K562 (cell line): ENCODE data around the gene ELF1. TPM values are rescaled to one million over a fixed set of nuclear protein-coding genes. Genes with fewer than 3 reads are reported as not detected.

Source experiments
- ATAC-seq: fragments of 200-7000 bp; cut with Tn5 transposase; 3 replicates; pipeline ENCODE4 v1.9.1; 2020; ENCODE audit warnings: moderate library complexity
- BruUV-seq: library from RNA; stranded (reverse); fragments of 400-500 nt; replicated peaks from 2 replicates; lab custom pipeline; 2021; lab: Mats Ljungman, UMichigan
- CTCF ChIA-PET: fragments of 300-600 bp; formaldehyde crosslinking; extraction: SDS; loops from one replicate; lab custom pipeline; 2021; ENCODE audit warnings: low intra/inter-chr PET ratio; lab: Yijun Ruan, JAX
- POLR2A ChIA-PET: fragments of 300-600, 350-650 bp; sonication (Branson Sonifier 250); formaldehyde crosslinking; extraction: SDS; loops from one replicate; lab custom pipeline; 2021; ENCODE audit warnings: antibody characterized with exemption, inconsistent platforms; lab: Yijun Ruan, JAX
- DNase-seq, 4 experiments: peaks; one replicate each; pipeline versions ENCODE4 v3.0.0 to v3.0.0-alpha.2; 2011 to 2018; ENCODE audit warnings: low spot score in 3 of 4, mixed read lengths in 3 of 4; ENCODE audit errors: extremely low read depth in 1 of 4
- FAIRE-seq: peaks from 2 replicates; lab custom pipeline; 2011; peaks lifted over from hg19 to GRCh38; lab: Jason Lieb, UNC
- H2AFZ ChIP-seq: 2 replicates; pipeline ENCODE4 v1.6.0; 2011; ENCODE audit warnings: low read depth, low read length, control low read depth, inconsistent platforms
- H3K27ac ChIP-seq: fragments of 200-600 bp; 3 replicates; pipeline ENCODE4 v1.8.0; 2011; ENCODE audit warnings: low read depth, mild to moderate bottlenecking, control low read depth, inconsistent platforms, low read length, moderate library complexity, mixed read lengths; ENCODE audit errors: extremely low read depth
- H3K27me3 ChIP-seq, 2 experiments: fragments of 300-600 bp in 1 of 2; 2 replicates in 1 of 2; 3 replicates in 1 of 2; pipeline versions ENCODE4 v1.6.0 to v1.8.0; 2011; ENCODE audit warnings: inconsistent platforms in 2 of 2, low read length in 2 of 2, mild to moderate bottlenecking in 1 of 2, mixed read lengths in 1 of 2, moderate library complexity in 1 of 2; ENCODE audit not compliant: control insufficient read depth in 2 of 2, insufficient read depth in 2 of 2
- H3K36me3 ChIP-seq: fragments of 300-600 bp; 3 replicates; pipeline ENCODE4 v1.8.0; 2011; ENCODE audit warnings: mild to moderate bottlenecking, low read length, inconsistent platforms; ENCODE audit not compliant: control insufficient read depth, insufficient read depth
- H3K4me1 ChIP-seq, 2 experiments: fragments of 200-600 bp in 1 of 2; replicated peaks in 1 of 2; 2 replicates in 1 of 2; 3 replicates in 1 of 2; pipeline versions ENCODE4 v1.5.1 to v1.8.0; 2011; ENCODE audit warnings: inconsistent platforms in 2 of 2, low read length in 2 of 2, mild to moderate bottlenecking in 1 of 2, mixed read lengths in 1 of 2, moderate library complexity in 1 of 2; ENCODE audit not compliant: control insufficient read depth in 2 of 2, insufficient read depth in 2 of 2
- H3K4me2 ChIP-seq: 2 replicates; pipeline ENCODE4 v1.6.1; 2011; ENCODE audit warnings: low read length, control low read depth, inconsistent platforms, mixed read lengths; ENCODE audit not compliant: insufficient read depth
- H3K4me3 ChIP-seq: fragments of 200-600 bp; sonication (generic), shearing (Covaris generic); 2 replicates; pipeline ENCODE4 v1.5.1; 2016; ENCODE audit warnings: control low read depth, inconsistent platforms
- H3K79me2 ChIP-seq: fragments of 200-600 bp; 3 replicates; pipeline ENCODE4 v1.8.0; 2011; ENCODE audit warnings: low read length, inconsistent platforms; ENCODE audit not compliant: control insufficient read depth, insufficient read depth
- H3K9ac ChIP-seq, 2 experiments: 2 replicates each; pipeline versions ENCODE4 v1.6.0 to v1.6.1; 2011; ENCODE audit warnings: low read depth in 2 of 2, low read length in 2 of 2, control low read depth in 1 of 2, inconsistent platforms in 1 of 2, mild to moderate bottlenecking in 1 of 2, mixed read lengths in 1 of 2; ENCODE audit not compliant: insufficient read depth in 1 of 2
- H3K9me1 ChIP-seq: one replicate; pipeline ENCODE4 v1.6.0; 2011; ENCODE audit warnings: inconsistent platforms, mild to moderate bottlenecking, low read length, moderate library complexity; ENCODE audit not compliant: control insufficient read depth, insufficient read depth
- H3K9me3 ChIP-seq: replicated peaks from 2 replicates; pipeline ENCODE4 v1.5.1; 2011; ENCODE audit warnings: low read depth, low read length, inconsistent platforms; ENCODE audit not compliant: control insufficient read depth, insufficient read depth
- H4K20me1 ChIP-seq: replicated peaks from 2 replicates; pipeline ENCODE4 v1.6.1; 2011; ENCODE audit warnings: low read length, inconsistent platforms, mixed read lengths; ENCODE audit not compliant: control insufficient read depth, insufficient read depth
- GATA2 ChIP-seq: sonication (generic); formaldehyde crosslinking; IDR thresholded peaks from 2 replicates; pipeline ENCODE4 v1.4.0; 2020; ENCODE audit warnings: mild to moderate bottlenecking, missing genetic modification reagents
- HLTF ChIP-seq: fragments of 450-650 bp; IDR thresholded peaks from 2 replicates; pipeline ENCODE4 v1.6.1; 2016
- KLF13 ChIP-seq: fragments of 450-650 bp; IDR thresholded peaks from 2 replicates; pipeline ENCODE4 v1.6.1; 2016; ENCODE audit warnings: missing genetic modification characterization, low read depth, mild to moderate bottlenecking, missing compliant biosample characterization, moderate library complexity, borderline replicate concordance
- ZSCAN32 ChIP-seq: fragments of 450-650 bp; formaldehyde crosslinking; IDR thresholded peaks from 2 replicates; pipeline ENCODE4 v1.4.0; 2020; ENCODE audit warnings: mild to moderate bottlenecking, moderate library complexity
- WGBS: fragments of 100-300 bp; shearing (Covaris generic); methylation state at CpG from one replicate; pipeline ENCODE4 v1.1.6; 2016; ENCODE audit warnings: low coverage, mixed read lengths; ENCODE audit not compliant: insufficient coverage; ENCODE audit errors: missing lambda C conversion rate; 5-methylcytosine and 5-hydroxymethylcytosine counted together
- in situ Hi-C: fragments of 300-500 bp; cut with MboI; formaldehyde crosslinking; loops from 4 replicates; pipeline ENCODE4 v1.15.0; 2018; ENCODE audit warnings: inconsistent platforms, mixed read lengths
- intact Hi-C: fragments of 100-400 bp; cut with micrococcal nuclease; formaldehyde crosslinking; loops from 2 replicates; pipeline ENCODE4 v1.14.2; 2022
- polyA plus RNA-seq, 8 experiments: library from polyadenylated mRNA; depleted of rRNA in 4 of 8; stranded (reverse) in 5 of 8; unstranded in 3 of 8; fragments of >200 nt; fragmentation: Nextera tagmentation in 2 of 8; fragmentation: Illumina TruSeq in 1 of 8; extraction: Ambion mirVana in 2 of 8; extraction: Trizol in 1 of 8; gene quantifications; 2 replicates each; pipeline versions ENCODE4 v1.2.1 to v1.2.3, GENCODE V29; 2011 to 2014; ENCODE audit warnings: inconsistent platforms in 1 of 8, missing spikeins in 1 of 8
- total RNA-seq, 7 experiments: library from RNA; depleted of rRNA in 6 of 7; stranded (reverse); fragments of >200 nt in 6 of 7; fragmentation: Illumina TruSeq in 2 of 7; extraction: Trizol in 2 of 7; gene quantifications; 2 replicates each; pipeline versions ENCODE4 v1.2.1 to v1.2.3, GENCODE V29; 2011 to 2021; ENCODE audit warnings: low replicate concordance in 1 of 7
- TF ChIP-seq, protein P1 (sequence below), 2 experiments: IDR thresholded peaks in 1 of 2; conservative IDR thresholded peaks in 1 of 2; 2 replicates each; pipeline ENCODE4 v1.6.1; 2016; ENCODE audit warnings: low read depth in 2 of 2, mild to moderate bottlenecking in 1 of 2, missing compliant biosample characterization in 1 of 2, missing genetic modification characterization in 1 of 2, moderate library complexity in 1 of 2
- TF ChIP-seq, protein P2 (sequence below): sonication (generic); formaldehyde crosslinking; IDR thresholded peaks from 2 replicates; pipeline ENCODE4 v1.8.0; 2022; ENCODE audit warnings: missing genetic modification reagents, mild to moderate bottlenecking, borderline replicate concordance

Gene ELF1
- total and polyA plus RNA-seq, 9 of the 15 experiments (the other 6 are each of a cell fraction or from before 2014, with no cell fraction given) = 24.7 to 54.4 (median 33.4) TPM

DNA sequence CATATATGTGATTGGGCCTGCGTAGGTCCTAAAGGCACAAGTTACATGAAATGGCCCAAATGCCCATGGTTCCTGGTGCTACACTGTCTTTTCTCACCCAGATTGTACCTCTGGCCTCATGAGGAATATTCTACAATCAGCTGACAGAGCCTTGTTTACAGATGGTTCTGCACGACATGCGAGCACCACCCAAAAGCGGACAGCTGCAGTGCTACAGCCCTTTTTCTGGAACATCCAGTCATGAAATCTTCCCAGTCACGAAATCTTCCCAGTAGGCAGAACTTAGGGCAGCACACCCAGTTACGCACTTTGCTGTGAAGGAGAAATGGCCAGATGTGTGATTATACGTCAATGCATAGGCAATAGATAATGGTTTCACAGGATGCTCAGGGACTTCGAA lies 7.7 kb upstream of the ELF1 start:
- Histone ChIP-seq H3K36me3 (peaks cover 6% of the 10 kb centered on the region; the same call in 2 of the 3 replicates), H3K9me1 (no peaks in the 10 kb centered on the region), H3K79me2 (peaks cover 37% of the 10 kb centered on the region), H3K4me1 (peaks cover 0 to 7% of the 10 kb centered on the region in 2 experiments; a peak in 4 of 5 replicates), H4K20me1 (0 out of 2 replicates have a peak, but pooled peaks cover 3% of the 10 kb centered on the region), H3K27me3 (no peaks in the 10 kb centered on the region), H3K4me2 (no peak overlapping the region), H3K9ac (no peak overlapping the region), H2AFZ (no peak overlapping the region), H3K4me3 (no peak overlapping the region), H3K27ac (no peak overlapping the region), H3K9me3 (no peaks in the 10 kb centered on the region)
- ChIA-PET POLR2A (no interaction called here), CTCF (no interaction called here)
- DNase-seq (no peak), FAIRE-seq (no peak), ATAC-seq (no peak)
- TF ChIP-seq ZSCAN32 (CRISPR knock-in tag) = no peak
- TF ChIP-seq KLF13 (tag) = no peak
- TF ChIP-seq, protein P1, sequence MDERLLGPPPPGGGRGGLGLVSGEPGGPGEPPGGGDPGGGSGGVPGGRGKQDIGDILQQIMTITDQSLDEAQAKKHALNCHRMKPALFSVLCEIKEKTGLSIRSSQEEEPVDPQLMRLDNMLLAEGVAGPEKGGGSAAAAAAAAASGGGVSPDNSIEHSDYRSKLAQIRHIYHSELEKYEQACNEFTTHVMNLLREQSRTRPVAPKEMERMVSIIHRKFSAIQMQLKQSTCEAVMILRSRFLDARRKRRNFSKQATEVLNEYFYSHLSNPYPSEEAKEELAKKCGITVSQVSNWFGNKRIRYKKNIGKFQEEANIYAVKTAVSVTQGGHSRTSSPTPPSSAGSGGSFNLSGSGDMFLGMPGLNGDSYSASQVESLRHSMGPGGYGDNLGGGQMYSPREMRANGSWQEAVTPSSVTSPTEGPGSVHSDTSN (CRISPR knock-in tag; IDR thresholded peaks at IDR 0.05; ENCODE audit: low read depth) = no peak
- TF ChIP-seq, protein P1 (tag; conservative IDR thresholded peaks at IDR 0.05; ENCODE audit: low read depth) = no peak
- no peak for TF ChIP-seq GATA2
- TF ChIP-seq, protein P2, sequence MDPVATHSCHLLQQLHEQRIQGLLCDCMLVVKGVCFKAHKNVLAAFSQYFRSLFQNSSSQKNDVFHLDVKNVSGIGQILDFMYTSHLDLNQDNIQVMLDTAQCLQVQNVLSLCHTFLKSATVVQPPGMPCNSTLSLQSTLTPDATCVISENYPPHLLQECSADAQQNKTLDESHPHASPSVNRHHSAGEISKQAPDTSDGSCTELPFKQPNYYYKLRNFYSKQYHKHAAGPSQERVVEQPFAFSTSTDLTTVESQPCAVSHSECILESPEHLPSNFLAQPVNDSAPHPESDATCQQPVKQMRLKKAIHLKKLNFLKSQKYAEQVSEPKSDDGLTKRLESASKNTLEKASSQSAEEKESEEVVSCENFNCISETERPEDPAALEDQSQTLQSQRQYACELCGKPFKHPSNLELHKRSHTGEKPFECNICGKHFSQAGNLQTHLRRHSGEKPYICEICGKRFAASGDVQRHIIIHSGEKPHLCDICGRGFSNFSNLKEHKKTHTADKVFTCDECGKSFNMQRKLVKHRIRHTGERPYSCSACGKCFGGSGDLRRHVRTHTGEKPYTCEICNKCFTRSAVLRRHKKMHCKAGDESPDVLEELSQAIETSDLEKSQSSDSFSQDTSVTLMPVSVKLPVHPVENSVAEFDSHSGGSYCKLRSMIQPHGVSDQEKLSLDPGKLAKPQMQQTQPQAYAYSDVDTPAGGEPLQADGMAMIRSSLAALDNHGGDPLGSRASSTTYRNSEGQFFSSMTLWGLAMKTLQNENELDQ (CRISPR knock-in tag) = no peak
- no peak for TF ChIP-seq HLTF
- in situ Hi-C loops (no loop called here), intact Hi-C loops (loop anchor here (10.0 kb wide), 1 partner anchor 242 kb away; the partner anchor contains the start of gene SLC25A15)
- 79% methylated on average over 8 of the region's 8 CpGs for WGBS
- no TSS peak for BruUV-seq
